B cell (primary cell): ENCODE measurements around the gene RCSD1.

Experiments used
- CTCF ChIP-seq: fragments of 200-600 bp; IDR thresholded peaks from one replicate; pipeline ENCODE4 v1.8.0; 2022; ENCODE audit warnings: antibody characterized with exemption, mild to moderate bottlenecking
- EZH2 ChIP-seq: IDR thresholded peaks from 2 replicates; pipeline ENCODE4 v1.6.1; 2012; ENCODE audit warnings: borderline replicate concordance, low read depth, mild to moderate bottlenecking, moderate library complexity, low read length; ENCODE audit not compliant: insufficient read depth, poor library complexity, severe bottlenecking

GRCh38 chr1:167618789-167619188 is 11.2 kb upstream of the RCSD1 start:
- TF ChIP-seq CTCF (no peak), EZH2 (no peak)
